CD4-positive, alpha-beta T cell treated with Interleukin-4 for 1 hour (primary cell): ENCODE data around the gene PARD3.

Experiments used
- DNase-seq, 2 donors: peaks; one replicate each; pipeline ENCODE4 v3.0.0-alpha.2; 2020 to 2022

PARD3 gene

DNA sequence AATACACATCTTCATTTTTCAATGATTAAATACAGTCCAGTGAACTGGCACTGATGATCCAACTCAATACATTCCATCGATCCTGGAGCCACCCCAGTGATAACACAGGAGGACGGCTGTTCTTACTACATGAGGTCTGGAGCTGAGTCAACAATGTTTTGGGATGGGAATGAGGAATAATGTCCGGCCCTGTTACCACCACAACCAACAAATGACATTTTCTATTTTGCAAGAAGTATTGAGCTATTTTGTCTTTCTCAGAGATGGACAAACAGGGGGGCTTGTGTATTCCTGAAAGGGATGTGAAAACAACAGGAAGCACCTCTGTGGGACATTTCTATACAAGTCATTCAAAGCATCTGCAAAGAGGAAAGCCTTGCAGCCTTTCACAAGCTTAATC lies 249.2 kb downstream of the PARD3 start:
- no peak for DNase-seq

DNA sequence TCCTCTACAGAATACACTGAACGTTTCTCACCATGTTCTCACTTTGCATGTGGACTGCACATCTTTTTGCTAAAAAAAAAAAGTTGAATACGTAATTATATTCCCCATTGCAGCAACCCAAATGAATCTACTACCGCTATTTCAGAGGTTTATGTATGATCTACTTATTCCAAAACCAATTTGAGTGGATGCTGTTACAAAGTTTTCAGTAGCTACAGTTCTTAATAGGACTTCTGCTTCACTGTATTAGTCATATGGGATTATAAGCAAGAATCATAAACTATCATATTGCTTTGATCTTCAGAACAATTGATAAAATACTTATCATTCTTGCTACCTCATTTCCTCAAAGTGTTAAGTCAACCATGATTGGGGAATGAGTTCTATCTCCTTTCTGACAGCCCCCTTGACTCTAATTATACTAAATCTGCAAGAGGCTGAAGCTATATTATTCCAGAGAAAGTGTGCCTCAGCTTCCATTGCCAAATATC lies 257.0 kb downstream of the PARD3 start:
- no peak for DNase-seq

DNA sequence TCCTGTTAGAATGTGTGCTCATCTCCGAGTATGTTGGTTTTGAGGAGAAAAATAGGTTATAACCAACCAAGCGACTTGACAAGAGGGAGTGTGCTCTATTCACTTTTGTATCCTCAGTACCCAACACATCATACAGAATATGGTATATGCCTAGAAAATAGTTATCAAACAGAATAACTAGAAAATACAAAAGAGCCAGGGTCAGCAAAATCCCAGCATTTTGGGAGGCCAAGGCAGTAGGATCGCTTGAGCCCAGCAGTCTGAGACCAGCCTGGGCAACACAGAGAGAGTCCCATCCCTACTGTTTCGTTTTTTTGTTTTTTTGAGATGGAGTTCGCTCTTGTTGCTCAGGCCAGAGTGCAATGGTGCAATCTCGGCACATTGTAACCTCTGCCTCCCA lies 257.9 kb downstream of the PARD3 start:
- DNase-seq, result no peak

DNA sequence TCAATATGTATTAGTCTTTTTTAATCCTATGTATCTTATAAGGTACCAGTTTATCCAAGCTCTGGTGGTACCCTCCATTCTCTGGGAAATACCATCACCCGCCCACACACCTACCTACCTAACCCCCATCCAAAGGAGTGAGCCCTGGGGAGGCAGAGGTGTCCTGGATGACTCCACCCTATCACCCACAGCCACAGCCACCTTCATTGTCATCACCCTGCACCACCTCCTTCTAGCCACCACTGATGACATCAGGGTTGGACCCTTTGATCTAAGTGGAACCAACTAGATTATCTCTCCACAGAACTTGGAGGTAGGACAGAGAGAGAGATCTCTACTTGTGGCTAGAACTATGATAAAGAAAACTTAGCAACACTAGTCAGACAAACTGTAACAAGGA lies 259.4 kb downstream of the PARD3 start:
- no peak for DNase-seq

DNA sequence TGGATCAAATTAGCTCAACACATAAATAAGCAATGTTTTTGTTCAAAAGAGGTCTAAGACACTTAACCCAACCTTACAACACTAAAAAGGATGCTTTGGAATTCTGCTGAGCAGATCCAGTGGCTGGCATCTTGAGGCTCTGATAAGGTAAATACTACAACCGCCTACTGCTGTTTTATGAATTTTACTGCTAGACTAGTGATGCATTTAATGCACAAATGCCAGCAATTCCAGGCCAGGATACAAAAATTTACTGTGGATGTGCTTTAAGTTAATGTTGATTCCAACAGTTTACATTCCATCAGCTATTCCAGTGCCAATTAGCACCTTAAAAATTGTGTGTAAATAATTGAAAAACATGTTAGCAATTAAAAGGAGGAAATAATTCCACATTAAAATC lies 261.3 kb downstream of the PARD3 start:
- no peak for DNase-seq

DNA sequence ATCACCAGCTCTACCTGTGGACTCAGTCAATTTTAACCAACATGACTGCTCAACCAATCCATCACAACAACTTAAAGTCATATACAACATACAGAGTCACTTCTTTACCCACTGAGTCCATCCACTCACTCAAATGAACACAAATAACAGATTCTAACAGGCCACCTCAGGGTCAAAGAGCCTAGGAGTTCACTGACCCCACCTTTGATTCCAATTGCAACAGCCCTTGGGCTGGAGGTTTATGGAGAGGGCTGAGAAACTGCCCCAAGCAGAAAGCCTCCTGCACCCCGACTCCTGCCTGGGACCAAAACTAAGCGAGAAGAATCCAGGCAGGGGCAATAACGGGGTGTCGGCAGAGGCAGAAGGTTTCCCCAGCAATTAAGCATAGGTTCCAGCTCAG lies 263.8 kb downstream of the PARD3 start:
- no peak for DNase-seq

DNA sequence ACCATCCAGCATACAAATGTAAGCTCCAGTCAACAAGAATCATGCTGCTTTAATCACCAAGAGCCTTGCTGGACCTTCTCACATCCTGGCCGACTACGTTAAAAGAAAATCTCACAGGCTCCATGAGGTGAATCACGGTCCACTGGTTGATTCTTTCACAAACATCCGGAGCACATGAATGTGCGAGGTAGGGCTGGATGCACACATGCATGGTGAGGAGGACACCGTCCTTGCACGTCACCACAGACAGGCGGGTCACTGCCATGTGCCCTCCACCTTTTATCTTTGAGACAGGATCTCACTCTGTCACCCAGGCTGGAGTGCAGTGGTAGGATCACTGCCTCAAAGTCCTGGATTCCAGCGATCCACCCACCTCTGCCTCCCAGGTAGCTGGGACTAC lies 265.1 kb downstream of the PARD3 start:
- no peak for DNase-seq

DNA sequence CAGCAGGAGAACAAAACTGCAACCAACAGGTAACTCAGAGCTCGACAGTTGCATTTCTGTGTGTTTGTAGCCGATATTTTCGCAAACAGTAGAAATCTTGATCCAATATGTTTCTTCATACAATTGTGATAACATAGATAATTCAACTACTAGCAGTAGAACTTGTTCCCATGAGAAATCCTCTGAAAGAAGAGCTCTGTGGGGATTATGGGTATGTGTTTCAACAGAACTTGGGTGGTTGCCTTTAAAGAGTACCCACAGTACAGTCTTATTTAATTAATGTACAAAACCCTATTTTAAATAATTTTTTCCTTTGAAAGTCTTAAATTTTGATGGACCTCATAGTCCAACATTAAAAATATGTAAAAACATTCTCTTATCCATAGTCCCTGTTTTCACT lies 266.1 kb downstream of the PARD3 start:
- no peak for DNase-seq

DNA sequence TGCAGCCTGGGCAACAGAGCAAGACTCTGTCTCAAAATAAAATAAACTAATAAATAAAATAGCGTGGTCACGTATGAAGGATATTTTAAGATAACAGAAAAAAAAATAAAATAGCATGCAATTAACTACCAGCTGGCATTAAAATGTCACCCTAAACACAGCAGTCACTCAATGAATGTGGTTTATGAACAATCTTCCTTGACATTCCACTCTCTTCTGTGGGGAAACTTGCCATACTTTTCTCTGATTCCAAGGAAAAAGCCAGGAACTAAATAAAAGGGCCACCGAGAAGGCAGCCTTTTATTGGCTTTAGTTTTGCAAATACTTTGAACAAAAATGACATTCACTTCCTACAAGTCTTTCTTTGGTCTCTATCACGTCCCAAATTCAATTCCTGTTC lies 266.6 kb downstream of the PARD3 start:
- no peak for DNase-seq

DNA sequence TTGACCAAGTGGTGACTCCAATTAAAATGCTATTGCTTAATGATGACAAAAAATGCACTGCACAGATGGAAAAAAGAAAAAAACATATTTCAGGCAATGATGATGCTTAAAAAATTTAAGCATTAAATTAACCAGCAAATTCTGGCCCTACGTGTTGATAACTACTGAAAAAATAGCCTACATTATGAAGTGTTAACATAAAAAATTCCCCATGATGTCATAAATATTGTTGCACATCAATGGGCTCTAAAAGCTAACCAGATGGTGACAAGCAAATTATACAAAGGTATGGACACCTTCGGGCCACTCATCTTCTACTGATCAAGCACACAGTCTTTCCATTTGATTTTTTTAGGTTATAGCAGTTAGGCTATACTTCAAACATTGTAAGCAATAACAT lies 267.4 kb downstream of the PARD3 start:
- no peak for DNase-seq

DNA sequence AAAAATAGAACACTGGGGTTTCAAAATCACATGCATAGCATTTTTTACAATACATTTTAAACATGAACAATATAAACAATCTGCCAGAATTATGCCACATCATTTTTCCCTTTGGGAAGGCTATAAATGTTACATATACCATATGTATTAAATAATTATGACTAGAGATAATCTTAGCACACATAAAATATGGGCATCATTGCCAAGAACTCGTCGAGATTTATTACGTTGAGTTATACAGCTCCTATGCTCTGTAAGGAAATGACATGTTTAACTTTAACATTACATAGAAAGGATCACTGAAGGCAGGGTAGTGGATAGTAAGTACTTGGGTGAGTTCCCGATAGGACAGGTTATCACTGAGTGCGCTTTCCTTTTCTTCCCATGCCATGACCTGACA lies 267.8 kb downstream of the PARD3 start:
- no peak for DNase-seq

DNA sequence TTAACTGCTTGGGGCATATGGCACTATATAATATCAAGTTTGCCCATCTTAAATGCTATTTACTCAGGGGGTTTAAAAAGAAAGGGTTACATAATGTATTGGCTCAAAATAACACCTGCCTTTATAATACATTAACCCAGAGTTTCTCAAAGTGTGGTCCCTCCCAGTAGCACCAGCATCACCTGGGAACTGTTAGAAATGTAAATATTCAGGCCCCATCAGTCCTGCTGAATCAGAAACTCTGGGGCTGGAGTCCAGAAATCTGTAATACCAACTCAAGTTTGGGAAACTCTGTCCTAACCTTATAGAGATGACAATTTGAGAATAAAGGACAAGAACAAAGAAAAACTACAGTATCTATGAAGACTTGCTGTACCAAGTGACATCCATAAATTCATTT lies 270.7 kb downstream of the PARD3 start:
- DNase-seq, result no peak

DNA sequence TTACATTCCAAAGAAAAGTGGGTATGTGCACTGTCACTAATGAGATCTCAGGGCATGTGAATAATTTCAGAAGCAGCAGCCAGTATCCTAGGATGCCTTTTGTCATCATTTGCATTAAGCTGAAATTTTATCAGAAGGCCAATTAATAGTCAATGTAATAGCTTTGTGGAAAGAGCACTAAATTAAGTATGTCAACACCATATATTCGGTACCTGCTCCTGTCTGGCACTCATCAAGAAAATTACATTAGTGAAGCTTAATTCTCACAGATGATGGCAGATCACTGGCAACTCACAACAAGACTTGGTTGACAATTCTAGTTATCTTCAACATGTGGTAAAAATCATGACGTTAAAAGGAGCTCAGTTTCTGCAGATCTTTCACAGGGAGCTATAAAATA lies 271.4 kb downstream of the PARD3 start:
- no peak for DNase-seq

DNA sequence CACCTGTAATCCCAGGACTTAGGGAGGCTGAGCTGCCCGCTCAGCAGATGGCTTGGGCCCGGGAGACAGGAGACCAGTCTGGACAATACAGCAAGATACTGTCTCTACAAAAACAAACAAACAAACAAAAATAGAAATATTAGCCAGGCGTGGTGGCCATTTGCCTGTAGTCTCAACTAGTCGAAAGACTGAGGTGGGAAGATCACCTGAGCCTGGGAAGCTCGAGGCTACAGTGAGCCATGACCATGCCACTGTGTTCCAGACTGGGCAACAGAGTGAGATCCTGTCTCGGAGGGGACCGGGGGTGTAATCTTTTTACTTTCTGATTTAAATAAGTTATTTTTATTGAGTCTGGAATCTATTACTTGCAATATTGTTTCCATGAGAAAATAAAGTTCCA lies 274.6 kb downstream of the PARD3 start:
- DNase-seq, result no peak

DNA sequence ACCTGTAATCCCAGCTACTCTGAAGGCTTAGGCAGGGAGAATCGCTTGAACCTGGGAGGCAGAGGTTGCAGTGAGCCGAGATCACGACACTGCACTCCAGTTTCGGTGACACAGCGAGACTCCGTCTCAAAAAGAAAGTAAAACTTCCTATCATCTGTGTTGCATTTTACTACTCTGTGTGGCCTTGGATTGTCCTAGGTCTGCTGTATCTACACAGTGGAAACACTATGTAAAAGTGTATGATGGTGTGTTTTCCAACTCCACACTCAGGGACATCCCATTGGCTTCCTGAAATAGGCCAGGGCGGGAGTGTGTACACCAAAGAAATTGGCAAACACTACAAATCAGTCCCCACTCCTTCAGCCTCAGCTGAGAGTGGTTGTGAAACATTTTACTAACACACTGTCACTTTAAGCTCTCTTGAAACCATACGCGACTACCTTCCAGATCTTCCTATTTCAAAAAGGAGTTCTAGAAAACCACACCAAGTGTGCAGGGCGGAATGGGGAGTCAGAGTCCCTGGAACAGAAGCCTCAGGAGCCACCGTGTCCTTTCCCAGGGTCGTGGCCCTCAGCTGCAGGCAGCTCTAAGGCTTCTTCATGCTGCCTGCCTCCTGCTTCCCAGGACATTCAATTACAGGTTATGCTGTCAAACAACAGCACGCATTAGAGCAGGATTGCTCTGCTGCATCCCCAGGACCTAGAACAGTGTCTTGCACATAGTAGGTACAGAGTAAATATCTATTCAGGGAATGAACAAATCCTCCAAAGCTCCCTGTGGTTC lies 275.4 kb downstream of the PARD3 start:
- no peak for DNase-seq

DNA sequence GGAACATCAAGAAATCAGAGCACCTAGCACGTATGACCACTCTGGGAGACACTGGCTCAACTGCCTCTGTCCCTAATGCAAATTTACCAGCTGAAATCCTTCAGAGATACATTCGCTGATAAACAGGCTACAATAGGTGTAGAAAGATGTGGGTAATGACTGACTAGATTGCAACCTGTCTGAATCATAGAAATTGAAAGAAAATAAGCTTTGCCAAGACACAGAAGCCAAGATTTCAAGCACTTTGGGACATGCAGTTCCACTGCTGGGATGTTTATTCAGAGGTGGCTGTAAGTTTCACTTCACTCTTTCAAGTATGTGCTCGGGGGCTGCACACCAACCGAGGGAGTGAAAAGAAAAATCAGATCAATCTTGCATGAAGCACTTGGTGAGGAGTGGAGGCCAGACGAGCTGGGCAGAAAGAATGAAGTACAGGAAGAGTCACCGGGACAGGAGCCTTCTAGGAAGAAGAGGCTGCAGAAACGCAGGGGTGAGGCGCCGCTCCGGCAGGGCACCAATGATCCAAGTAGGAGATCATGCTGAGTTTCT lies 276.7 kb downstream of the PARD3 start:
- DNase-seq, result no peak

DNA sequence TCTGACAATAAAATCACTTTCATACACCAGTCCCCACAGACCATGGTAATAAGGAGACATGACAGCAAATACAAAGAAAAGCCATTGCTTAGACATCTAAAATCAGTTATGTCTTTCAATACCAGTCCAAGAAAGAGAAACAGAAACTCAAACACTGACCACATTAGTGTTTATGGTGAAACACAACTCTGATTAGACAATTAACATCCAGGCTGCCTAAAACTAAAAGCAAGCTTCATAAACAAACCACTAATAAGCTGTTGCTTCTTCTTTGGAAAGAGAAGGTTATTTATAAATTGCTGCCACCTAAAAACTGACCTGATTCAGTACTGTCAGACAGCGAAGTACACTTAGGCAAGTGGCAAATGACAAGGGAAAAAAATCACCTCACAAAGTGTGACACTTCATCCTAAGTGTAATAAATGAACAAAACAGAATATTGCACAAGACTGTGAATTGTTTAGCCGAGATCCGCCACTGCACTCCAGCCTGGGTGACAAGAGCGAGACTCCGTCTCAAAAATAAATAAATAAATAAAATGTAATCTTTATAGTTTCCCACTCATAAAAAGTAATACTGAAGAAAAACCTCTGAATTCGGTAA lies 277.4 kb downstream of the PARD3 start:
- no peak for DNase-seq

DNA sequence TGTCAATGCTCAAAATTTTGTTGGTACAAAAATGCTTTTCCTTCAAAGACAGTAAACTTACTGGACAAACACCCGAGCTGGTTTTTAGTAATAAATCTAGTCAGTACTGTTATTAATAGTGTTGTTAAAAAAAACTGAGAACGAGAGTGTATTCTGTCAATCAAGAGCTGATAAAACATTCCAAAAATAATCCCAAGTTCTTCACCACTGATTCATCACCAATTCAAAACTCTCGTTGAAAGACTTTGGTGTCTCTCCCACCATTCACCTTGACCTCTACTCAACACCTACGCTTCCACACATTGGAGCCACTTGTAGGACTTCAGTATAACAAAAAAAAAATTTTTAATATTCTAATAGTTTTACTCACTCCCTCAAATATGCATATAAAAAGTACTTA lies 279.2 kb downstream of the PARD3 start:
- DNase-seq, result no peak

DNA sequence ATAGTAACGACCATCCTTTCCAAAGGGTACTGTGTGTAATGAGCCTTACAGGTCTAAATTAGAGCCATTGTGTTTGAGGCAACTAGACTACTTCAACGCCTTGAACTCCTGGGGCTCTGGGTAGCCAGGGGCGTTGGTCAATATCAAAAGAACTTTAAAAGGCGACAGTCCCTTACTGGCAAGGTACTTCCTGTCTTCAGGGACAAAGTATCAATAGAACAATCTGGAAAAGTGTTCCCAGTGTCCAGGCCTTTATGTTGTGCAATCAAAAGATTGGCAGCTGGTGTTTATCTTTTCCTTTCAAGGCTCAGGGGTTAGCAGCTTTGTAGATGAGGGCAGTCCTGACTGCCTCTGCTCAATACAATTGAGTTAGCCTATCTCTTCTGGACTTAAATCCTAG lies 284.3 kb downstream of the PARD3 start:
- no peak for DNase-seq

DNA sequence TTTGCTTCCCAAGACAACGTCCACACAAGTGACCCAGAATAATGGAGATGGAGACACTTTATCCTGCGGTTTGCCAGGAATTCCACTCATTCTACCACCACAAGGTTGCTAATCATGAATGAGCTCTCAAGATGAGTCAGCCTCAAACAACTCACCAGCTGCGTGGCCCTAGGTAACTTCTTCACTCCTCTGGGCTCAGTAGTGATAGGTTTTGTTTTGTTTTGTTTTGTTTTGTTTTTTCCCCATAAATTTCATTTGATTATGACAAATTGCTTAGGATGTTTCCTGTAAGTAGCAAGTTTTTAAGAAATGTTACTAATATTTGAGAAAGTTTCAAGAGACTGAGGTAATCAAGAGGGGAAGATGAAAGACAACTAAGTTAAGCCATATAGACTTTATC lies 286.8 kb downstream of the PARD3 start:
- DNase-seq, result no peak

DNA sequence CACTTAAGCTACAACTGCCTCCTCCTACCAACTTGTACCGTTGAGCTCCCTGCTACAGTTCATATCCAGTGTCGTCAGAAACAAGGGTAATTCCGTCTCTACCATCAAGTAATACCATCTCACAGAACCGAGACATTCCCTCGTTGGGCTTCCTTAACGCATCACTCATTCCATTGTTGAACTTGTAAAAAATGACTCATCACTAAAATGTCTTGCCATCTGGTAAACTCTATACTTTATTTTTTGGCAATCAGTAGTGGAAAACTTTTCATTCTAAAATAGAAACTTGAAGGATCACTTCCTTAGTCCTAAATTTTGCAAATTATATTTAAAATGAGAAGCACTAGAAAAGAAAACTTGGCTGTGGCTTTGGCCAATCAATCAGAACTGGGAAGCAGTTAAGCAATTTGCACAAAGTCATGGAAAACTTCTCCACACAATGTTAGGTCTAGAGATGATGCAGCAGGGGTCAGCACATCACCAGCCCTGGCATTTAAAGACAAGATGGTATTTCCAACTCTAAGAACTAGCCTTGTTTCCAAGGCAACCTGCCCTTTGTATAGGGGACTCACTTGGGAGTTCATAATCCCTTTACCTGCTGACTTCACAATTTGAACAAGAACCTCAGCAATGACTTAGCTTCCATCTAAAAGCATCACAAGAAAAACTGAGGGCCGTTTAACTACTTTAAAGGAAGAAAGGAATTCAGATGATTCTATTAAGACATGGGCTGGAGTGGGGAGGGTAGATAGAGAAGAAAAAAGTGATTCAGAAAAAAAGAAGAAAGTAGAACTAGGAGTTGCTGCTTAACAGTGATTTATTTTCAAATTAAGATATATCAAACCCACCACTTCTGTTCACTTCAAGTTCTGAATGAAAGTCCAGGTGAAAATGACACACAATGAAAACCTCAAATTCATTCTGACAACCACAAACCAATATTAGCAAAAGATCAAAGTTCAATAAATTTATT lies 288.1 kb downstream of the PARD3 start:
- DNase-seq, result no peak

DNA sequence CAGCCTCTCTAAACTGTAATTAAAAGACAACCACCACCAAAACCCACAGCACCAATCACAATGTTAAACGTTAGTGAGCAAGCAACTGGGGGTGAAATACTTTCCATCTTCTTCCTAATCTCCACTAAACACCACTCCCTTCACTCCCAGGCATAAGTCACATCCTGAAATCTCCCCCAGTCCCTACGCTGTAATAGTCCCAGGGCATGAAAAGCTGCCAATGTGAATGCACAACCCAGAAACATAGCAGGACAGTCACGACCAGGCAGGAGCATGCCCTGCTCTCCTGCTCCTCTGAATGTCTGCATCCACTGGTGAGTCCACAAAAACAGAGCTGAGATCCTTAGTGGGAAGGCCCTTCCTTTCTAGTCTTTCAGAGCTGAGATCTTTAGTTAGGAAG lies 288.9 kb downstream of the PARD3 start:
- no peak for DNase-seq

DNA sequence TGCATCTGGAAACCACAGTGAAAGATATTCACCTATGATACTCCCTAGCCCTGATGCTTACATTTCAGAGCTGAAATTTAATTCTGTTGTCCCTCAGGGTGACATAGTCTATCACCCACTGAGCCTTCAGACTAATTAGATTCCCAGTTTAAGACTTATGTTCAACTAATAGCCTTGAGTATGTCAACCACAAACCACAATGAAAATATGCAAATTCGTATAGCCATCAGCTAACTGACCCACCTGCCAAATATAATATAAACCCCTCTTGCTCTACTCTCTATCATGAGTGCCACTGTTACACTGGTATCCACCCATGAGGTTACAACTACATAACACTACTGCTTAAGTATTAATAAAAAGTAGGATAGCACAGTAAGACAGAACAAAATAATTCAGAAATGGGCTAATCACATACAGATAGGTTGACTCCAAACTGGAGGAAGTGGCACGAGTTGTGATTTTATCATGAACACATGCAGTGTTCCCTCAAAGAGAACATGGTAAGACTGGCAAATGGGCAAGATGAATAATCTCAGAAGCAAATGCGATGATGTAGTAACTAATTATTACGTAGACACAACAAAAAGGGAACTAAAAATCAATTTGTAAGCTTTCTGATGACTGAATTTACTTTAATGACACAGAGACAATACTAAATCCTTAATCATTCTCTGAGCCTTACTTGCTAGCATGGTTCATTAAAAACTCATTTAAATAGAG lies 290.6 kb downstream of the PARD3 start:
- no peak for DNase-seq
